SK-N-DZ (cell line): ENCODE data around the gene GPRC5A.
A peak's percentile ranks its signal among the peaks of the same experiment; 100 is the strongest.

Source experiments
- DNase-seq: peaks from one replicate; pipeline ENCODE4 v3.0.0-alpha.2; 2015; ENCODE audit warnings: low spot score

Gene GPRC5A

GRCh38 chr12:12909995-12910420 lies 18.6 kb downstream of the GPRC5A start:
- peak; percentile 50 for DNase-seq

GRCh38 chr12:12912711-12913110 lies 21.3 kb downstream of the GPRC5A start:
- no peak for DNase-seq

- no peak for DNase-seq
Measured at GRCh38 chr12:12915656-12916055, 24.3 kb downstream of the GPRC5A start.

GRCh38 chr12:12916135-12916944 lies 25.0 kb downstream of the GPRC5A start:
- DNase-seq: peak; percentile 87

GRCh38 chr12:12917517-12917916 lies 26.2 kb downstream of the GPRC5A start:
- no peak for DNase-seq

GRCh38 chr12:12918781-12919389 lies 27.5 kb downstream of the GPRC5A start:
- DNase-seq: no peak

- DNase-seq: no peak
Measured at GRCh38 chr12:12919666-12920435, 28.5 kb downstream of the GPRC5A start.

GRCh38 chr12:12922191-12922616 lies 30.8 kb downstream of the GPRC5A start:
- no peak for DNase-seq

GRCh38 chr12:12922978-12923377 lies 31.6 kb downstream of the GPRC5A start:
- DNase-seq: no peak

GRCh38 chr12:12924169-12924568 lies 32.8 kb downstream of the GPRC5A start:
- no peak for DNase-seq

GRCh38 chr12:12925388-12925787 lies 34.0 kb downstream of the GPRC5A start:
- no peak for DNase-seq

- no peak for DNase-seq
Measured at GRCh38 chr12:12926571-12927071, 35.3 kb downstream of the GPRC5A start.

GRCh38 chr12:12927211-12928079 lies 36.1 kb downstream of the GPRC5A start:
- peak; percentile 85 for DNase-seq

GRCh38 chr12:12929696-12930095 lies 38.3 kb downstream of the GPRC5A start:
- no peak for DNase-seq

- no peak for DNase-seq
Measured at GRCh38 chr12:12930633-12931219, 39.4 kb downstream of the GPRC5A start.

GRCh38 chr12:12933742-12934141 lies 42.4 kb downstream of the GPRC5A start:
- no peak for DNase-seq

GRCh38 chr12:12934556-12934955 lies 43.2 kb downstream of the GPRC5A start:
- DNase-seq: no peak

- no peak for DNase-seq
Measured at GRCh38 chr12:12936983-12937491, 45.7 kb downstream of the GPRC5A start.

- no peak for DNase-seq
Measured at GRCh38 chr12:12938541-12938940, 47.2 kb downstream of the GPRC5A start.

- DNase-seq: no peak
Measured at GRCh38 chr12:12939888-12940287, 48.5 kb downstream of the GPRC5A start.
